Rectal smooth muscle tissue (tissue), 1 donor: ENCODE measurements around the gene PLA2G4E.

Experiments
- H3K27ac ChIP-seq: one replicate; pipeline ENCODE4 v1.7.0; 2013; ENCODE audit warnings: low read depth, low read length, inconsistent platforms
- H3K27me3 ChIP-seq: one replicate; pipeline ENCODE4 v1.7.0; 2013; ENCODE audit warnings: low read length; ENCODE audit not compliant: control insufficient read depth, insufficient read depth
- H3K36me3 ChIP-seq: one replicate; pipeline ENCODE4 v1.7.0; 2013; ENCODE audit warnings: low read length; ENCODE audit not compliant: control insufficient read depth, insufficient read depth
- H3K4me1 ChIP-seq: one replicate; pipeline ENCODE4 v1.7.0; 2013; ENCODE audit warnings: low read length; ENCODE audit not compliant: control insufficient read depth, insufficient read depth
- H3K4me3 ChIP-seq: one replicate; pipeline ENCODE4 v1.7.0; 2013; ENCODE audit warnings: low read length
- H3K9ac ChIP-seq: one replicate; pipeline ENCODE4 v1.7.0; 2013; ENCODE audit warnings: low read length

The PLA2G4E gene

DNA sequence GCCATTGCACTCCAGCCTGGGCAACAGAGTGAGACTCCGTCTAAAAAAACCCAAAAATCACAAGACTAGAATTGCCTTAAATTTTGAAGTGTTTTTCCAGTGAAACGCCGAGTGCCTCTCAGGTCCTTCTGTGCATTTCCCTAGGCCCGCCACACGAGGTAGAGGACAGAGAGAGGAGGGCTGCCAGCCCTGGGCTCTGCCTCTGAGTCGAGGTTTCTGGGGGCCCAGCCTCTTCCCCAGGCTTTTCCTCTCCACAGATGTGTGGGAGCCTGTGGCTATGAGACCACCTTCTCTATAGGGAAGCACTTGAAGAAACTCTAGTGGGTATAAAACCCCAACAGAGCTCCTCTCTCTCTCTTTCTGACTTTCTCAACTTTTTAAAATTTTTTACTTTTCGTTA is 37.6 kb downstream of the PLA2G4E start:
- Histone ChIP-seq H3K27ac (no peak overlapping the region), H3K27me3 (no peaks in the 10 kb centered on the region), H3K4me3 (no peak overlapping the region), H3K9ac (no peak overlapping the region), H3K36me3 (no peaks in the 10 kb centered on the region), H3K4me1 (no peaks in the 10 kb centered on the region)

GRCh38 chr15:41982133-41982930 is 38.5 kb downstream of the PLA2G4E start:
- H3K9ac ChIP-seq: no peak overlapping the region
- no peak overlapping the region for H3K27ac ChIP-seq
- H3K36me3 ChIP-seq: no peaks in the 10 kb centered on the region
- no peaks in the 10 kb centered on the region for H3K4me1 ChIP-seq
- no peak overlapping the region for H3K4me3 ChIP-seq
- no peaks in the 10 kb centered on the region for H3K27me3 ChIP-seq

GRCh38 chr15:41981371-41982132 is 39.3 kb downstream of the PLA2G4E start:
- Histone ChIP-seq H3K36me3 (no peaks in the 10 kb centered on the region), H3K4me3 (no peak overlapping the region), H3K4me1 (no peaks in the 10 kb centered on the region), H3K27me3 (no peaks in the 10 kb centered on the region), H3K9ac (no peak overlapping the region), H3K27ac (no peak overlapping the region)

GRCh38 chr15:41980654-41981323 is 40.1 kb downstream of the PLA2G4E start:
- H3K4me3 ChIP-seq: no peak overlapping the region
- no peak overlapping the region for H3K27ac ChIP-seq
- H3K9ac ChIP-seq: no peak overlapping the region
- no peaks in the 10 kb centered on the region for H3K27me3 ChIP-seq
- H3K4me1 ChIP-seq: no peaks in the 10 kb centered on the region
- no peaks in the 10 kb centered on the region for H3K36me3 ChIP-seq

GRCh38 chr15:41979493-41980266 is 41.2 kb downstream of the PLA2G4E start:
- H3K36me3 ChIP-seq: no peaks in the 10 kb centered on the region
- H3K27me3 ChIP-seq: no peaks in the 10 kb centered on the region
- H3K9ac ChIP-seq: no peak overlapping the region
- no peaks in the 10 kb centered on the region for H3K4me1 ChIP-seq
- H3K4me3 ChIP-seq: no peak overlapping the region
- H3K27ac ChIP-seq: no peak overlapping the region

DNA sequence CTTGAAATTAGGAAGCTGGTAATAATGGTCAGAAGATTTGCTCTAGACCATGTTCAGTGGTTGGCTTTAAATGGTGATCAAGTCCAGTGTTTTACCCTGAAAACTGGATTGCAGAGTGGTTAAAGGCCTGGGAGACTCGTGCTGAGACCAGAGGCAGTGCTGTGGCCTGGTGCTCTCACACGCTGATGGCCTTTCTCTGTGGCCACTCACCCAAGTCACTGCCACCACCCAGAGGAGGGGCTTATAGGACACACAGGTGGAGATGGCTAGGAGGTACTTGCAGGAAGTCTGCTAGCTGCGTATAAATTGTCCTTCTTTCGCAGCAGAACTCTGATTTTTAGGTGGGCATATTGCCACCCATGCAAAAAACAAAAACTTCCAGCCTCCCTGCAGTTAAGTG is 42.3 kb downstream of the PLA2G4E start:
- no peaks in the 10 kb centered on the region for H3K36me3 ChIP-seq
- no peaks in the 10 kb centered on the region for H3K4me1 ChIP-seq
- no peak overlapping the region for H3K9ac ChIP-seq
- no peak overlapping the region for H3K4me3 ChIP-seq
- H3K27ac ChIP-seq: no peak overlapping the region
- no peaks in the 10 kb centered on the region for H3K27me3 ChIP-seq

- H3K9ac ChIP-seq: no peak overlapping the region
- no peaks in the 10 kb centered on the region for H3K27me3 ChIP-seq
- no peak overlapping the region for H3K27ac ChIP-seq
- H3K4me3 ChIP-seq: no peak overlapping the region
- H3K36me3 ChIP-seq: no peaks in the 10 kb centered on the region
- no peaks in the 10 kb centered on the region for H3K4me1 ChIP-seq
Observed at GRCh38 chr15:41977757-41978383, 43.0 kb downstream of the PLA2G4E start.

DNA sequence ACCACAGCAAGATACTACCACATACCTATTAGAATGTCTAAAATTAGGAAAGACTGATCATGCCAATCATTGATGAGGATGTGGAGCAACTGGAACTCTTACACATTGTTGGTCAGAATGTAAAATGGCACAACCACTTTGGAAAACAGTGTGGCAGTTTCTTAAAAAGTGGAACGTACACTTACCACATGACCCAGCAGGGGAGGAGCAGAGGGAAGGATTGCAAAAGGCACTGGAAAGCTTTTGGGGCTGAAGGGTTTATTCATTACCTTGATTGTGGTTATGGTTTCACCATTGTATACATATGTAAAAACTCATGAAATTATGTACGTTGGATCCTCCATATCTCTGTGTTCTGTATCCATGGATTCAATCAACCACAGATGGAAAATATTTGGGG is 45.2 kb downstream of the PLA2G4E start:
- Histone ChIP-seq H3K4me3 (no peak overlapping the region), H3K27ac (no peak overlapping the region), H3K36me3 (no peaks in the 10 kb centered on the region), H3K27me3 (no peaks in the 10 kb centered on the region), H3K9ac (no peak overlapping the region), H3K4me1 (no peaks in the 10 kb centered on the region)

GRCh38 chr15:41974041-41974440 is 46.8 kb downstream of the PLA2G4E start:
- no peak overlapping the region for H3K4me3 ChIP-seq

DNA sequence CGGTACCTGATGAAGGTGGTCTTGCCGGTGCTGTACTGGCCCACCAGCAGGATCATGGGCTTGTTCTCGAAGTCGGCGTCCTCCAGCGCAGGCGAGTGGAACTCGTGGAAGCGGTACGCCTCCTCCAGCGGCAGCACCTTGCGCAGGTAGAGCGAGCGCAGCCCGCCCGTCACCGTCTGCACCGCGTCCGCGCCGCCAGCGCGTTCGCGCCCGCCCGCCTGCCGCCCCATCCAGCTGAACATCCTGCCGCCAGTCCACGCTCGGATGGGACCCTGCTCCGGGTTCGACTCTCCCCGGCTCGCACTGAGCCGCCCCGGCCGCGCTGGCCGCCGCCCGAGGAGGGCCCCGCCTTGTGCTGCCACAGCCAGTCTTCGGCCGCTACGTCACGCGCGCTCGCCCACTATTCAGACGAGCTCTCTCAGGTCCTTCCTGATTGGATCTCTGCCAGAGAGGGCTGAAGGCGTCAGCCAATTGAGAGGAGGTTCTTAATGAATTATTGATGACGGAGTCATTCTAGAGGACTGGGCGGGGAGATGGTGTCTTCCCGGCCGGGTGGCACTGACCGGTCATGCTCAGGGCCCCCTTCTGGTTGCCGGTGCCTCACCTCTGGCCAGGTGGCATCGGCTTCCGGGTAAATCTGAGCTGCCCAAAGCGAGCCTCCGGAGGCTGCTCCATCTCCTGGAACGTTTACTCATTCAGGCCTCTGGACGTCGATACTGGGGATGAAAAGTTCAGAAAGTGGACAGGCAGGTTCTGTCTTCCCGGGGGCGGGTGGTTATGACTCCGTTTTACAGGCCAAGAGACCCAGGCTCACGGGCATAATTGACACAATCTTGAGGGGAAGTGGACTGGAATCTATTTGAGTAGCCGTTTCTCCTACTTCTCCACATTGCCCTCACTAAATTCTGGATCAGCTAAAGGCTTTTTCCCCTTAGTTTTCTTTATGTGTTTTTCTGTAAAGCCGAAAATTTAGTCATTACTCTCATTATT is 48.3 kb downstream of the PLA2G4E start, which contains the start of gene EHD4:
EHD4 (minus strand) TSS at position 305 of the 990 bp plus-strand sequence; CDS start at position 242, 63 bp downstream.
- Histone ChIP-seq H3K27me3 (no peaks in the 10 kb centered on the region), H3K9ac (peak within 1 kb of the TSS; percentile 90), H3K27ac (peak within 1 kb of the TSS; percentile 71)

More at GRCh38 chr15:41974041-41974440, 46.8 kb downstream of the PLA2G4E start:
- Histone ChIP-seq H3K9ac (no peak overlapping the region), H3K36me3 (no peaks in the 10 kb centered on the region), H3K27me3 (no peaks in the 10 kb centered on the region), H3K4me1 (no peaks in the 10 kb centered on the region), H3K27ac (no peak overlapping the region)

GRCh38 chr15:41971895-41972252 is 49.0 kb downstream of the PLA2G4E start:
- Histone ChIP-seq H3K27ac (peak overlapping the region; percentile 71), H3K4me1 (no peaks in the 10 kb centered on the region), H3K9ac (peak overlapping the region; percentile 90), H3K36me3 (no peaks in the 10 kb centered on the region), H3K4me3 (peak overlapping the region; percentile 99), H3K27me3 (no peaks in the 10 kb centered on the region)

More for the DNA sequence above, 48.3 kb downstream of the PLA2G4E start, which contains the start of gene EHD4:
- no peaks in the 10 kb centered on the region for H3K4me1 ChIP-seq
- H3K4me3 ChIP-seq: peak within 1 kb of the TSS; percentile 99
- H3K36me3 ChIP-seq: no peaks in the 10 kb centered on the region
